Measurements from ENCODE around the gene PRSS8. TPM values are rescaled to one million over a fixed set of nuclear protein-coding genes. Genes with fewer than 3 reads are reported as not detected.

Gene PRSS8
- polyA plus RNA-seq, 1 donor from 2014 or later, result not detected

GRCh38 chr16:31143694-31144148 is 8.2 kb upstream of the PRSS8 start:
- Histone ChIP-seq H3K9me3 (ENCODE audit: low read length) (no peaks in the 10 kb centered on the region), H3K27ac (ENCODE audit: low read length) (no peak overlapping the region), H3F3A (ENCODE audit: insufficient read depth, low read length, poor library complexity, severe bottlenecking) (no peaks in the 10 kb centered on the region), H3K9ac (ENCODE audit: low read length) (no peak overlapping the region), H3K9me2 (ENCODE audit: insufficient read depth, low read length) (no peaks in the 10 kb centered on the region), H3K4me2 (ENCODE audit: low read length) (no peak overlapping the region), H3K27me3 (ENCODE audit: insufficient read depth, low read depth, low read length) (no peaks in the 10 kb centered on the region), H2AFZ (ENCODE audit: low read depth, low read length) (no peak overlapping the region), H3K79me2 (replicated peaks; ENCODE audit: insufficient read depth, low read length) (no peaks in the 10 kb centered on the region), H3K4me3 (ENCODE audit: low read length) (no peak overlapping the region), H3K36me3 (ENCODE audit: insufficient read depth, low read length) (no peaks in the 10 kb centered on the region), H4K20me1 (ENCODE audit: insufficient read depth) (no peaks in the 10 kb centered on the region)
- TF ChIP-seq EP300 (conservative IDR thresholded peaks at IDR 0.05; ENCODE audit: poor library complexity, severe bottlenecking), result no peak
- TF ChIP-seq SMC3 (conservative IDR thresholded peaks at IDR 0.05; ENCODE audit: poor library complexity), result no peak
- TF ChIP-seq TAF1 (IDR thresholded peaks at IDR 0.05; ENCODE audit: low read depth), result no peak
- no peak for TF ChIP-seq MXI1 (conservative IDR thresholded peaks at IDR 0.05; ENCODE audit: poor library complexity, severe bottlenecking)
- TF ChIP-seq POLR2AphosphoS5 (IDR thresholded peaks at IDR 0.05), result no peak
- TF ChIP-seq RAD21 (conservative IDR thresholded peaks at IDR 0.05), result no peak

GRCh38 chr16:31143011-31143693 is 7.6 kb upstream of the PRSS8 start:
- Histone ChIP-seq H3K27ac (ENCODE audit: low read length) (no peak overlapping the region), H3K9me2 (ENCODE audit: insufficient read depth, low read length) (no peaks in the 10 kb centered on the region), H3K4me3 (ENCODE audit: low read length) (peak overlapping the region; percentile 68), H3K9me3 (ENCODE audit: low read length) (no peaks in the 10 kb centered on the region), H3K27me3 (ENCODE audit: insufficient read depth, low read depth, low read length) (no peaks in the 10 kb centered on the region), H4K20me1 (ENCODE audit: insufficient read depth) (no peaks in the 10 kb centered on the region), H3K36me3 (ENCODE audit: insufficient read depth, low read length) (no peaks in the 10 kb centered on the region), H3F3A (ENCODE audit: insufficient read depth, low read length, poor library complexity, severe bottlenecking) (no peaks in the 10 kb centered on the region), H3K4me2 (ENCODE audit: low read length) (no peak overlapping the region), H3K79me2 (replicated peaks; ENCODE audit: insufficient read depth, low read length) (no peaks in the 10 kb centered on the region), H2AFZ (ENCODE audit: low read depth, low read length) (no peak overlapping the region), H3K9ac (ENCODE audit: low read length) (no peak overlapping the region)
- TF ChIP-seq SMC3 (conservative IDR thresholded peaks at IDR 0.05; ENCODE audit: poor library complexity), result no peak
- no peak for TF ChIP-seq TAF1 (IDR thresholded peaks at IDR 0.05; ENCODE audit: low read depth)
- TF ChIP-seq RAD21 (conservative IDR thresholded peaks at IDR 0.05), result no peak
- TF ChIP-seq REST (IDR thresholded peaks at IDR 0.05; ENCODE audit: borderline replicate concordance), result no peak
- no peak for TF ChIP-seq CTCF (IDR thresholded peaks at IDR 0.05; ENCODE audit: poor library complexity, severe bottlenecking)

Measured in neural cell (in vitro differentiated cells).